Limb (tissue), 2 donors: ENCODE results near the gene TAS2R50.

Experiments used
- DNase-seq, 2 donors: peaks; one replicate each; pipeline ENCODE4 v3.0.0-alpha.2; 2016; ENCODE audit errors: extremely low spot score in 2 of 2

TAS2R50 gene

GRCh38 chr12:10956085-10956484 lies 30.6 kb downstream of the TAS2R50 start:
- DNase-seq, result no peak

DNA sequence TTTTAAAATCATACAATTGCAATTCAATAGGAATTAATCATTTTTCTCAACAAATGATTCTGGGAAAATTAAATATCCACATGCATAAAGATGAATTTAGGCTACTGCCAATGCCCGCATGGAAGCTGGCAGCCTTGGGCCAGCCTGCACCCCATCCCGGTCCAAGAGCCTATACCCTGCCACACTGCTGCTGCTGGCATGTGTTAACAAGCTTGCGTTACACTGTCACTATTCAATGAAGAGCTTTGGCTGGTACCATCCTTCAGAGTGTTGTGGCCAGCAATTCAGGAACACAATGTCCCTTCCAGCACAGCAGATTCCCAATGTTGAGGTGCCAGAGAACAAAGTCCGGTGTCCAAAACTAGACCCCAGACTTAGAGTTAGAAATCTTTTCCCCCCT lies 34.1 kb downstream of the TAS2R50 start:
- DNase-seq, result no peak

DNA sequence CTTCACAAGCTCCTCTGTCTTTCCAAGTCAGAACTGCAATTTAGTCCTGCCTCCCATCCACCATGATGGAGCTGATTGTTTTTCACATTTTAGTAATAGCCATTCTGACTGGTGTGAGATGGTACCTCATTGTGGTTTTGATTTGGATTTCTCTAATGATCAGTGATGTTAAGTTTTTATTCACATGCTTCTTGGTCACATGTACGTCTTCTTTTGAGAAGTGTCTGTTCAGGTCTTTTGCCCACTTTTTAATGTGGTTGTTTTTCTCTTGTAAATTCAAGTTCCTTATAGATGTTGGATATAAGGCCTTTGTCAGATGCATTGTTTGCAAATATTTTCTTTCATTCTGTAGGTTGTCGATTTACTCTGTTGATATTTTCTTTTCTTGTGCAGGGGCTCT lies 43.5 kb downstream of the TAS2R50 start:
- no peak for DNase-seq

DNA sequence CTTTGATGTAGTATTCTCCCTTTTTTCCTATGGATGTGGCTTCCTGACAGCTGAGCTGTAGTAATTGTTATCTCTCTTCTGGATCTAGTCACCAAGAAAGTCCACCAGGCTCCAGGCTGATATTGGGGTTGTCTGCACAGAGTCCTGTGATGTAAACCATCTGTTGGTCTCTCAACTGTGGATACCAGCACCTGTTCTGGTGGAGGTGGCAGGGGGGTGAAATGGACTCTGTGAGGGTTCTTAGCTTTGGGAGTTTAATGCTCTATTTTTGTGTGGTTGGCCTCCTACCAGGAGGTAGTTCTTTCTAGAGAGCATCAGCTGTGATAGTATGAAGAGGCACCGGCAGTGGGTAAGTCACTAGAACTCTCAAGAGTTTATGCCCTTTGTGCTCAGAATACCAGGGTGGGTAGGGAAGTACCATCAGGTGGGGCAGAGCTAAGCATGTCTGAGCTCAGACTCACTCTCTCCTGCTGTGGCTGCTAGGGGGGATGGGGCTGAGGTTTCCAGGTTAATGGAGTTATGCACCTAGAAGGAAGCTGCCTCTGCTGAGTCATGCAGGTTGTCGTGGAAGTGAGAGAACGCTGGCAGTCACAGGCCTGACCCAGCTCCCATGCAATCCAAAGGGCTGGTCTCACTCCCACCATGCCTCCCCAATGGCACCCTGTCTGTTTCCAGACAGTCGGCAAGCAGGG lies 44.6 kb downstream of the TAS2R50 start:
- no peak for DNase-seq

DNA sequence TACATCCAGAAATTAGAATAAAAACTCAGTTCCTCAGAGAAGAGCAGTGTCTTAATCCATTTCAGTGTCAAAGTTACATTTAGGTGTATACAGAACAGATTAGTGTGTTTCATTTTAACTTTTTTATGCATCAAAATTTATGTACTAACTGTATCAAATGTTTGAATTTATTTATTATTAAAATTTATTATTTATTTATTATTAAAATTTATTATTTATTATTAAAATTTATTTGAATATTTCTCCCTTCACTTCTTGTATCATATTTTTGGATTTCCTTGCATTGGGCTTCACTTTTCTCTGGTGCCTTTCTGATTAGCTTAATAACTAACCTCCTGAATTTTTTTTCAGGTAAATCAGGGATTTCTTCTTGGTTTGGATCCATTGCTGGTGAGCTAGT lies 45.3 kb downstream of the TAS2R50 start:
- no peak for DNase-seq

DNA sequence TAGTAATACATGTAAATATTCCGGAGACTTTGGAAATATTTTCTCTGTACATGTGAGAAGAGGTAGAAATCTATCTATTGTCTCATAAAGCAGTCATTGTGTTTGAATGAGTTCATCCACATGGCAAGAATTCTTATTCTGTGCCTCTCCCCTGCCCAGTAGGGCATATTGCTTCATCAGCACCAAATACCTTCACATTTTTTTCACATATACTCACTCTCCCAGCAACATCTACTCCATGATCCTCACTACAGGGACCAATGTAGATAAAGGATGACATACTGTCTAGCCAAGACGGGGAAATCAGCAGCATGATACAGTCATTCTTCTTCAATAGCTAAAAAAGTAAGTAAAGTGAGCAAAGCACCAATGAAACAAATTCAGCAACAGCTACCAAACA lies 46.3 kb downstream of the TAS2R50 start:
- no peak for DNase-seq

DNA sequence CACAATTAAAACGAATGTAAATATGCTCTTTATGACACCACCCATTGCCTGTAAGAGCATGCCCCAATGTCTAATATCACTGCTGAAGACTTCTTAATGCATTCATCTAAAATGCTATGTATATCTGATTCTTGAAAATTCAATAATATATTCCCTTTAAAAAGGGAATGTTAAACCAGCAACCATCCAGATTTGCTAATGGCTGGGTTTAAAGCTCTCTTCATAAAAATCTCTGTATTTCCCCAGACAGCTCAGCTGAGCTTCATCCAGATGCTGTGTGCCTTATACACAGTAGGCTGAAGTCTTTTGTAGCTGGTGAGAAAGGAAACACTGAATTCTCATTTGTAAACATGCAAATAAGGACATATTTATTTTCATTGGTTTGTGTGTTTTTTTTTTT lies 47.5 kb downstream of the TAS2R50 start, which contains the start of gene TAS2R14:
Gene TAS2R14 (minus strand): TSS at position 101 of the 400 bp plus-strand sequence. CDS start 56 bp downstream, at position 45.
- no peak for DNase-seq

DNA sequence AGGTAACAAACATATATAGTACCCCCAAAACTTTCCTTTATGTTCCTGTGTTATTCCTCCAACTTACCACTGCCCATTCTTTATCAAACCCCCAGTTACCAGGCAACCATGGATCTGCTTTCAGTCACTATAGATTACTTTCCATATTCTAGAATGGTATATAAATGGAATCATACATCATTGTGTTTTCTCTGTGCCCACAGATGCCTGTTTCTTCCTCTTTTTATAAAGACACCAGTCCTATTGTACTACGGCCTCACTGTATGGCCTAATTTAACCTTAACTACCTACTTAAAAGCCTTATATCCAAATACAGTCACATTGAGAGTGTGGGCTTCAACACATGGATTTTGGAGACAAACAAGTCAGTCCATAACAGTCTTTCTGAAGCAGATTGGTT lies 50.2 kb downstream of the TAS2R50 start:
- DNase-seq, result no peak
